Activated CD4-positive, alpha-beta T cell treated with anti-CD3 and anti-CD28 coated beads, Interleukin-2, amount 50 U/mL, for 24 hours (primary cell): ENCODE results near the gene S100A3.
"Not testable (repeated sequence)": the region's sequence is repeated elsewhere in the genome, so short reads cannot be mapped to it uniquely, and the experiment has no call there.

Experiments
- DNase-seq, 2 donors: peaks; one replicate each; pipeline ENCODE4 v3.0.0-alpha.2; 2020; ENCODE audit warnings: low read depth in 1 of 2, low spot score in 1 of 2

The S100A3 gene

DNA sequence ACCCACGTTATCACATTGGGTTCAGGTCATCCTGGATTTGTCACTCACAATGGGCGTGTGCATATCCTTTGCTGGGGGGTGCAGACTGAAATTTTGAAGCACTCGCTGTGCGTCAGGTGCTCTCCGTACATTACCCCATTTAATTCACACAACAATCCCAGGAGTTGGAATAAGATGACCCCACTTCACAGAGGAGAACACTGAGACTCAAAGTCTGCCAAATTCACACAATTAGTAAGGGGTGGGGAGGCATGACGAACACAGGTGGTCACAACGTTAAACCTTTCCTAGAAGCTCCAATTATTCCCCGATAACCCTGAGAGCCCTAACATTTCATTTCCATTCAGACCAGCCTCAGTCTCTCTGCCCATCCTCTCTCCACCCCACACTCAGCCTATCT lies 20.4 kb upstream of the S100A3 start:
- DNase-seq: no peak

- peak; percentile 71 to 75 for DNase-seq
These were observed 19.5 kb upstream of the S100A3 start for GRCh38 chr1:153568367-153569099.

DNA sequence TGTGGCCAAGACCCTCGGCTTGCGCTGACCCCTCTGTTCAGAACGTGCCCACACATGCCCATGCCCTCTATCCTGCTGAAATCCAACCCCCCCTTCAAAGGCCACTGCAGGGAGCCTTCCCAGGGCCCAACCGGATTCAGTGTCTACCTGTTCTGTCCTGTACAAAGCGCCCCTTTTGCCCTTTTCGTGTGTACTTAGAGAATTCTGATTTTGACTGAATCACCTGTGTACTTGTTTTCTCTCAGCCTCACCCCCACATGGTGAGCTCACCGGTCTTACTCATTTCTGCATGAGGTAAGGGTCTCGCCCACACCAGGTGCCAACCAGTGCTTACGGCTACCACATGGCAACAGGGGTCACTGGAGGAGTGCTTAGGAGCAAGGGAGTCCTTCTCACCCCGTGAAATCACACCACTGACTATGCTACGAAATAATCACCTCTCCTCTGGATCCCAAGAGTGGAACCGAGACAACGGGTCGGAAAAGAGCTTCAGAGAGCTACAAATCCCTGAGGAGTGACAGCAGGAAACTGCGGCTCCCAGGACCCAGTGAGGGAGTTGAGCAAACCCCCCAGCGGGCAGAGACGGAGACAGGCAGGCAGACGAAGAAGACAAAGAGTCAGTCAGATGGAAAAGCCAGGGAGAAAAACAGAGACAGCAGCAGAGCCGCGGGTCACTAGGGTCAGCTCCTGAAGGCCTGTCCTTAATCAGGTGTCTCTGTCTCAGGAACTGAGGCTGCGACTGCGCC lies 18.7 kb upstream of the S100A3 start:
- DNase-seq: peak; percentile 9 to 33

GRCh38 chr1:153566414-153567371 lies 17.6 kb upstream of the S100A3 start:
- peak; percentile 61 to 86 for DNase-seq

DNA sequence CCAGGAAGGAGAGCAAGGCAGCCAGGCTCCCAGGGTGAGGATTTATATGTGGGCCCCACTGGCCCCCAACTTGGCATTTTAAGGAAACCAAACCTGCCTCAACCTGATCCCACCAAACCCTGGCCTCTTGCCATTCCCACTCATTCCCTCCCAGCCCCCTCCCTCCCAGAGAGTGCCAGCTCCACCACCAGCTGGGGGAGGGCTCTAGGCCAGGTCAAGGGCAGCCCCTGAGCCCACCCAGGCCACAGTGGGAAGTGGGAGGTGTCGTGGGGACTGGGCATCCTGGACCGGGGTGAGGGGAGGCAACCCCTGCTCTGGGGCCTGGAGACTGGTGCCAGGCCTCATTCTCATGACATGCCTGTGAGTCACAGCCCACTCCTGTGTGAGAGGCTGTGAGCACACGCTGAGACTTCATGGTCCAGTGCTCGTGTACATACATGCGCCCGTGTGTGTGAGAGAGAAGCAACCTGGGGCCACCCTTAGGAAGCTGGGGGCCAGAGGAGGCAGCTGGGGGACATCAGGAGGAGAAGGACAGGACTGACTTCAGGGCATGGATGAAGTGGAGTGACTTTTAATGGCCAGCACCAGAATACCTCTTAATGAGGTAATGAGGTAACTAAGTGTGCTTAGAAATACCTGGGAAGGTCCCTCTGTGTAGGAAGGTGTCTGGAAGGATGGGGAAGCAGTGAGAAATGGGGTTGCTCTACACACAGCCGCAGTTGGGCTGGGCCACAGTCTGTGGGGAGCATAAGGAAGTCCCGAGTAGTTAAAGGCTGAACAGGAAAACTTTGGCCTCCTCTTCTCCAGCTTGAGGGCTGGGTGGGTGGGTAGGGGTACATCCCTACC lies 16.7 kb upstream of the S100A3 start, which contains the start of gene S100A2:
Gene S100A2, minus strand, starts transcription at position 316 of the 846 bp plus-strand sequence. CDS start 1,967 bp downstream, outside the sequence.
- peak in 1 of 2 donors; percentile 17 for DNase-seq

- no peak for DNase-seq
These were observed 14.9 kb upstream of the S100A3 start for GRCh38 chr1:153563991-153564390.

DNA sequence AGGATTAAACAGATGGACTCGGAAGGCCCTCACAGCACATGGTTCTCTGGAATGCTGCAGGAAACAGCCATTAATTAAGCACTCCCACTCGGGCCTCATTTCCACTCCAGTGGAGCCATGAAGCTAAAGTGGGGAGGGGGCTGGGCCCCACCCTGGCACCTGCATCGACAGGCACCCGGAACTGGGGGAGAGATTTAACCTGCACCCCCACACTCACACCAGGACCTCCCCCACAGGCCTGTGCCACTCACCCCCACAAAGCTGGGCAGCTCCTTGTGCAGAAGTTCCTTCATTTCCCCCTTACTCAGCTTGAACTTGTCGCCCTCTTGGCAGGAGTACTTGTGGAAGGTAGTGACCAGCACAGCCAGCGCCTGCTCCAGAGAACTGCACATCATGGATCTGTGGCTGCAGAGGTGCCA lies 14.4 kb upstream of the S100A3 start:
- DNase-seq: no peak

GRCh38 chr1:153562021-153562420 lies 13.0 kb upstream of the S100A3 start:
- DNase-seq: not testable (repeated sequence)

DNA sequence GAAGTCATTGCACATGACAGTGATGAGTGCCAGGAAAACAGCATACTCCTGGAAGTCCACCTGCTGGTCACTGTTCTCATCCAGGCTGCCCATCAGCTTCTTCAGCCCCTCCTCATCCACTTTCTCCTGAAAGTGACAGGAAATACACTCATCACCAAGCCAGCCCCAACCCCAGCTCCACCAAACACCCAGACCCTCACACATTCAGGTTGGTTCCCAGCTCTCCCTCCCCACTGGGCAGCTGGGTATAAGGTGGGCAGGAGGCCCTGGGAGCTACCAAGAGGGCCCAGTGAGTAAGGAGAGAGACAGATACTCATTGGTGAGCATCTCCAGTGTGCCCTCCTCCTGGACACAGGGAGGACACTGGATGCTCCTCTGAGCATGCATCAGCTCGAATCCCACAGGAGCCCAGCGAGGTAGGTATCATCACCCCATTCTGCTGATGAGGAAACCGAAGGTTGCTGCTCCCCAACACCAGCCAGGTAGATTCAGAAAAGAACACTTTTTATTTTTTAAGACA lies 12.5 kb upstream of the S100A3 start:
- no peak for DNase-seq

DNA sequence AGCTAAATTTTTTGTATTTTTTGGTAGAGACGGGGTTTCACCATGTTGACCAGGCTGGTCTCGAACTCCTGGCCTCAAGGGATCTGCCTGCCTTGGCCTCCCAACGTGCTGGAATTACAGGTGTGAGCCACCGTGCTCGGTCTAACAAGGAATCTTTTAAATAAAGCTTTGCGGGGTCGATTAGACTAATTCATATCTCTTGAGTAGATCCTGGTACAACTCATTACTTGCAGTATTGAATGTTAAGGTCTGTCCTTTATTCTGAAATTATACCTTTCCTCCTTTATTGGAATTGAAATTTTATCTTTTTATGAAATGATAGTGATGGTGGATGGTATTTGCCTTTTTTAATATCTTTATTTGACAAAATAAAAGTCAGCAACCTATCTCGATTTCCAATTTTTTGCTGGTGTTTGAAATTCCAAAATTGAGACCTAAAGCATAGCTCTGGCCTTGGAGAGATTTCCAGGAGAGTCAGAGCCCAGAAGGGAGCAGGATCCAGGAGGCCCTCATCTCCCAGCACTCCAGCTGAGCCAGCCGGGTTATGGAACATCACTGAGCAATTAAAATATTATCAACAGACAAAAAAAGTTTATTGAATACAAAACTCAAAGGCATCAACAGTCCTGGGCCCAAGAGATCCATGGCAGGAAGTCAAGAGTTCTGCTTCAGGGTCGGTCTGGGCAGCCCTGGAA lies 11.9 kb upstream of the S100A3 start:
- no peak for DNase-seq

DNA sequence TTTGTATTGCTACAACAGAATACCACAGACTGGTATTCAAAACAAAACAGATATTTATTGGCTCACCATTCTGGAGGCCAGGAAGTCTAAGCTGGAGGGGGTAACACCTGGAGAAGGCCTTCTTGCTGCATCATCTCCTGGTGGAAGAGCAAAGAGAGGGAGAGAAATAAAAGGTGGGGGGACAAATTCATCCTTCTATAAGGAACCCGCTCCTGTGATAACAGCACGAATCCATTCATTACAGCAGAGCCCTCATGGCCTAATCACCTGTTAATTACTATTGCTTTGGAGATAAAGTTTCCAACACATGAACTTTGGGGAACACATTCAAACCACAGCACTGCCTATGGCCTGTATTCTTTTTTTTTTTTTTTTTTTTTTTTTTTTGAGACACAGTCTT lies 11.2 kb upstream of the S100A3 start:
- no peak for DNase-seq

- DNase-seq: no peak
These were observed 8.8 kb upstream of the S100A3 start for GRCh38 chr1:153557877-153558276.

DNA sequence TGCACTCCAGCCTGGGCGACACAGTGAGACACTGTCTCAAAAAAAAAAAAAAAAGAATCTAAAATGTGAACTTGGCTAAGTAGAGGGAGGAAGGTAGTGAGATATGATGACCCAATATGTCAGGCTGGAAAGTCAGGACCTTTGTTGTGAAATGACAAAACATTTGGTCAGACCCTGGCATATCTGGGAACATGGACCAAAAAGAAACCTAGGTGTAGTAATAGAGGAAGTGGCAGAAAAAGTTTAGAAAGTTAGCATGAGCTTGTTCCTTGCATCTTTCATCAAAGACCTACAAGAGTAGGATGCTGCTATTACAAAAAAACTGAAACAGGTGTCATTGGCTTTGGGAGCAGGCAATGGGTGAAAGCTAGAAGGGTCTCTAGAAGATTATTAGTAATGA lies 7.3 kb upstream of the S100A3 start:
- DNase-seq: no peak

DNA sequence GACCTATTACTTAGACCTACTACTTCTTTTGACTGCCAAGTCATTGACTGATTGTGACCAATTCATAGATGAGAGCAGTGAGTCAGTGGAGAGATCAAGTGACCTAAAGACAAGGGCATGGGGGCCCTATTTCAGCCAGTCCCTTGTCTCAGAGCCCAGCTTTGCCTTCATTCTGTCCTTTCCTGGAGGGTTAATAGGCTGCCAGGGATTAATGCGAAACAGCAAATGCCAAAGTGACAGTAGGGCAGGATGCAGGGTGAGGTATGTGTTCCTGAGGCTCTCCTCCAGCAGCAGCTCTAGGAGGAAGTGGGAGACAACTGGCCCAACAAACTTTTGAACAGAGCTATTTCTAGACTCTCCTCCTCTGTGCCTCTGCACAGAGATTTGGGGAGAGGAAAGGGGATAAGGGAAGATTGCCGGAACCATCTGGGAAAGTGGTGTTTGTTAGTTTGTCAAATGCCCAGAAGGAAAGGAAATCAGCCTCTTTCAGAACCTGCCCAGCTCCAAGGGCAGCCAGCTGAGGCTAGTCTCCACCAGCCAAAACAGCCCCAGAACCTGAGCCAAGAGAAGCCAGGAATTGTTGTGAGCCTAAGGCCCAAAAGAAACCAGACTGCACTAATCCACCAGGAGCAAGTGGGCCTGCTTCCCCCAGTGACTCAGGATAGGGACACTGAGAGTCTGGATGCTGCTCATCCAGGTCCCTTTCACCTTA lies 4.9 kb upstream of the S100A3 start:
- no peak for DNase-seq

DNA sequence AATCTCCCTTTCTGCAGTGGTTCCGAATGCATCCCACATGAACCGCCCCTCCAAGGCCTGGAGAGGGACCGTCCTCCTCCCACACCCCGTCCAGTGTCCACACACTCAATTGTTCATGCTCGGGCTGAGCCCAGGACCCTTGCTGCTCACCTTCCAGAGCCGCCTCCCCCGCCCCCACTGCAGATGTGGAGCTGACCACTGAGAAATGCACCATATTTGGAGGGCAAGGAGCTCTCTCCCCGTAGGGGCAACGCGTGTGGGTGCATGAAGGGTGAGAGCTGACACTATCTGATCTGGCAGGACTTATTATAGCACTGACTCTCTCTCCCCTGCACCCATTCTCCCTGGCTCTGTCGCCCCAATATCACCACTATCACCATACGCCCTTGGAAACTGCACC lies 4.0 kb upstream of the S100A3 start:
- no peak for DNase-seq

- DNase-seq: no peak
These were observed 3.3 kb upstream of the S100A3 start for GRCh38 chr1:153552335-153552734.

GRCh38 chr1:153550827-153551500 lies 1.9 kb upstream of the S100A3 start:
- DNase-seq: no peak

- no peak for DNase-seq
These were observed 1.3 kb upstream of the S100A3 start for GRCh38 chr1:153550398-153550758.
